Measurements from ENCODE around the gene DIAPH1.
A peak's percentile ranks its signal among the peaks of the same experiment; 100 is the strongest.

DIAPH1 gene

GRCh38 chr5:141514330-141515133, 104.3 kb downstream of the DIAPH1 start:
- Histone ChIP-seq H3K36me3 (ENCODE audit: control insufficient read depth in 2 of 2, insufficient read depth in 1 of 2, low read length in 2 of 2) (peaks cover 5 to 57% of the 10 kb centered on the region in 2 experiments; a peak in 2 of 3 replicates), H3K4me3 (ENCODE audit: low read depth, low read length) (no peak overlapping the region), H3K4me1 (ENCODE audit: control insufficient read depth, insufficient read depth, low read length) (no peaks in the 10 kb centered on the region; the same call in 1 of the 2 replicates), H3K27ac (ENCODE audit: extremely low read depth, low read depth, low read length) (no peak overlapping the region), H3K9me3 (ENCODE audit: control insufficient read depth, insufficient read depth, low read depth, low read length) (no peaks in the 10 kb centered on the region)
- ChIA-PET CTCF (interaction anchor here (0.6 to 5.8 kb wide), 12 partner anchors 9 to 658 kb away, joined by 3 to 67 read pairs (median 4); partner anchors contain the start of genes PCDHGA10, PCDHGA11, PCDHGC3 and PCDHGC5), POLR2A (interaction anchor here (1.2 to 2.3 kb wide), 2 partner anchors 38 to 39 kb away, joined by 3 to 7 read pairs; no protein-coding TSS in a partner anchor)
- TF ChIP-seq, protein P1, sequence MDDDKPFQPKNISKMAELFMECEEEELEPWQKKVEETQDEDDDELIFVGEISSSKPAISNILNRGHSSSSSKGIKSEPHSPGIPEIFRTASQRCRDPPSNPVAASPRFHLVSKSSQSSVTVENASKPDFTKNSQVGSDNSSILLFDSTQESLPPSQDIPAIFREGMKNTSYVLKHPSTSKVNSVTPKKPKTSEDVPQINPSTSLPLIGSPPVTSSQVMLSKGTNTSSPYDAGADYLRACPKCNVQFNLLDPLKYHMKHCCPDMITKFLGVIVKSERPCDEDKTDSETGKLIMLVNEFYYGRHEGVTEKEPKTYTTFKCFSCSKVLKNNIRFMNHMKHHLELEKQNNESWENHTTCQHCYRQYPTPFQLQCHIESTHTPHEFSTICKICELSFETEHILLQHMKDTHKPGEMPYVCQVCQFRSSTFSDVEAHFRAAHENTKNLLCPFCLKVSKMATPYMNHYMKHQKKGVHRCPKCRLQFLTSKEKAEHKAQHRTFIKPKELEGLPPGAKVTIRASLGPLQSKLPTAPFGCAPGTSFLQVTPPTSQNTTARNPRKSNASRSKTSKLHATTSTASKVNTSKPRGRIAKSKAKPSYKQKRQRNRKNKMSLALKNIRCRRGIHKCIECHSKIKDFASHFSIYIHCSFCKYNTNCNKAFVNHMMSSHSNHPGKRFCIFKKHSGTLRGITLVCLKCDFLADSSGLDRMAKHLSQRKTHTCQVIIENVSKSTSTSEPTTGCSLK (tag by site-specific recombination; IDR thresholded peaks at IDR 0.05): no peak
- TF ChIP-seq ZNF433 (tag by site-specific recombination; IDR thresholded peaks at IDR 0.05; ENCODE audit: low read depth): no peak
- no peak for TF ChIP-seq ZSCAN23 (tag by site-specific recombination; IDR thresholded peaks at IDR 0.05)
- TF ChIP-seq ZNF518A (tag by site-specific recombination; conservative IDR thresholded peaks at IDR 0.05; ENCODE audit: low read depth): no peak
- TF ChIP-seq ZNF132 (tag by site-specific recombination; IDR thresholded peaks at IDR 0.05; ENCODE audit: borderline replicate concordance): no peak
- no peak for TF ChIP-seq KLF9 (tag by site-specific recombination; IDR thresholded peaks at IDR 0.05; ENCODE audit: low read depth)
- TF ChIP-seq TRIM28 (IDR thresholded peaks at IDR 0.05; ENCODE audit: borderline replicate concordance, low read length): no peak
- no peak for TF ChIP-seq RBAK (tag by site-specific recombination; IDR thresholded peaks at IDR 0.05)
- TF ChIP-seq, protein P2, sequence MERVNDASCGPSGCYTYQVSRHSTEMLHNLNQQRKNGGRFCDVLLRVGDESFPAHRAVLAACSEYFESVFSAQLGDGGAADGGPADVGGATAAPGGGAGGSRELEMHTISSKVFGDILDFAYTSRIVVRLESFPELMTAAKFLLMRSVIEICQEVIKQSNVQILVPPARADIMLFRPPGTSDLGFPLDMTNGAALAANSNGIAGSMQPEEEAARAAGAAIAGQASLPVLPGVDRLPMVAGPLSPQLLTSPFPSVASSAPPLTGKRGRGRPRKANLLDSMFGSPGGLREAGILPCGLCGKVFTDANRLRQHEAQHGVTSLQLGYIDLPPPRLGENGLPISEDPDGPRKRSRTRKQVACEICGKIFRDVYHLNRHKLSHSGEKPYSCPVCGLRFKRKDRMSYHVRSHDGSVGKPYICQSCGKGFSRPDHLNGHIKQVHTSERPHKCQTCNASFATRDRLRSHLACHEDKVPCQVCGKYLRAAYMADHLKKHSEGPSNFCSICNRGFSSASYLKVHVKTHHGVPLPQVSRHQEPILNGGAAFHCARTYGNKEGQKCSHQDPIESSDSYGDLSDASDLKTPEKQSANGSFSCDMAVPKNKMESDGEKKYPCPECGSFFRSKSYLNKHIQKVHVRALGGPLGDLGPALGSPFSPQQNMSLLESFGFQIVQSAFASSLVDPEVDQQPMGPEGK (tag by site-specific recombination; IDR thresholded peaks at IDR 0.05): 0 out of 2 replicates have a peak, but pooled peaks have one; percentile 38
- TF ChIP-seq ZNF621 (tag by site-specific recombination; IDR thresholded peaks at IDR 0.05): no peak
- TF ChIP-seq ZNF48 (tag by site-specific recombination; IDR thresholded peaks at IDR 0.05): no peak
- TF ChIP-seq ZNF623 (tag by site-specific recombination; IDR thresholded peaks at IDR 0.05): no peak
- TF ChIP-seq GLIS1 (tag by site-specific recombination; IDR thresholded peaks at IDR 0.05): peak; percentile 89
- TF ChIP-seq, protein P3, sequence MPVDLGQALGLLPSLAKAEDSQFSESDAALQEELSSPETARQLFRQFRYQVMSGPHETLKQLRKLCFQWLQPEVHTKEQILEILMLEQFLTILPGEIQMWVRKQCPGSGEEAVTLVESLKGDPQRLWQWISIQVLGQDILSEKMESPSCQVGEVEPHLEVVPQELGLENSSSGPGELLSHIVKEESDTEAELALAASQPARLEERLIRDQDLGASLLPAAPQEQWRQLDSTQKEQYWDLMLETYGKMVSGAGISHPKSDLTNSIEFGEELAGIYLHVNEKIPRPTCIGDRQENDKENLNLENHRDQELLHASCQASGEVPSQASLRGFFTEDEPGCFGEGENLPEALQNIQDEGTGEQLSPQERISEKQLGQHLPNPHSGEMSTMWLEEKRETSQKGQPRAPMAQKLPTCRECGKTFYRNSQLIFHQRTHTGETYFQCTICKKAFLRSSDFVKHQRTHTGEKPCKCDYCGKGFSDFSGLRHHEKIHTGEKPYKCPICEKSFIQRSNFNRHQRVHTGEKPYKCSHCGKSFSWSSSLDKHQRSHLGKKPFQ (tag by site-specific recombination; IDR thresholded peaks at IDR 0.05): no peak
- TF ChIP-seq ZNF76 (tag by site-specific recombination; IDR thresholded peaks at IDR 0.05; ENCODE audit: borderline replicate concordance, low read depth): no peak
- TF ChIP-seq, protein P4, sequence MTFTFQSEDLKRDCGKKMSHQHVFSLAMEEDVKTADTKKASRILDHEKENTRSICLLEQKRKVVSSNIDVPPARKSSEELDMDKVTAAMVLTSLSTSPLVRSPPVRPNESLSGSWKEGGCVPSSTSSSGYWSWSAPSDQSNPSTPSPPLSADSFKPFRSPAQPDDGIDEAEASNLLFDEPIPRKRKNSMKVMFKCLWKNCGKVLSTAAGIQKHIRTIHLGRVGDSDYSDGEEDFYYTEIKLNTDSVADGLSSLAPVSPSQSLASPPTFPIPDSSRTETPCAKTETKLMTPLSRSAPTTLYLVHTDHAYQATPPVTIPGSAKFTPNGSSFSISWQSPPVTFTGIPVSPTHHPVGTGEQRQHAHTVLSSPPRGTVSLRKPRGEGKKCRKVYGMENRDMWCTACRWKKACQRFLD (tag by site-specific recombination; IDR thresholded peaks at IDR 0.05): no peak
- 0 out of 2 replicates have a peak, but pooled peaks have one; percentile 11 for TF ChIP-seq PRDM10 (tag by site-specific recombination; IDR thresholded peaks at IDR 0.05)
- TF ChIP-seq ZNF266 (tag by site-specific recombination; IDR thresholded peaks at IDR 0.05; ENCODE audit: low read depth): no peak
- TF ChIP-seq ZNF549 (tag by site-specific recombination; IDR thresholded peaks at IDR 0.05): no peak
